Measurements from ENCODE around the gene RNASEH2B. TPM values are rescaled to one million over a fixed set of nuclear protein-coding genes. Genes with fewer than 3 reads are reported as not detected.

RNASEH2B gene
- total and polyA plus RNA-seq, 4 donors: 7.8 to 44.1 (median 9.3) TPM

GRCh38 chr13:50993371-50993770 lies 83.8 kb downstream of the RNASEH2B start:
- Histone ChIP-seq H3K9ac (ENCODE audit: low read depth in 1 of 2, low read length in 2 of 2) (no peak overlapping the region), H3K4me1 (ENCODE audit: control insufficient read depth in 4 of 4, insufficient read depth in 4 of 4, low read length in 3 of 4) (no peaks in the 10 kb centered on the region), H3K9me3 (ENCODE audit: control insufficient read depth in 4 of 4, low read length in 3 of 4) (no peaks in the 10 kb centered on the region)

GRCh38 chr13:50993934-50994333 lies 84.3 kb downstream of the RNASEH2B start:
- no peak overlapping the region for H3K4me3 ChIP-seq (ENCODE audit: low read depth in 1 of 3, low read length in 3 of 3)
- no peaks in the 10 kb centered on the region for H3K4me1 ChIP-seq (ENCODE audit: control insufficient read depth in 4 of 4, insufficient read depth in 4 of 4, low read length in 3 of 4)
- no peaks in the 10 kb centered on the region for H3K27me3 ChIP-seq (ENCODE audit: control insufficient read depth in 4 of 4, insufficient read depth in 4 of 4, low read length in 3 of 4)
- H3K9me3 ChIP-seq (ENCODE audit: control insufficient read depth in 4 of 4, low read length in 3 of 4): no peaks in the 10 kb centered on the region
- no peak overlapping the region for H3K9ac ChIP-seq (ENCODE audit: low read depth in 1 of 2, low read length in 2 of 2)
- DNase-seq (ENCODE audit: low spot score): no peak
- H3K27ac ChIP-seq (ENCODE audit: low read depth in 1 of 2, low read length in 2 of 2): no peak overlapping the region
- WGBS: 61% methylated on average over 3 of the region's 3 CpGs
- H3K36me3 ChIP-seq (ENCODE audit: control insufficient read depth in 4 of 4, insufficient read depth in 3 of 4, low read depth in 1 of 4, low read length in 3 of 4): no peaks in the 10 kb centered on the region
- TF ChIP-seq RXRA (IDR thresholded peaks at IDR 0.05) (no peak), ATF3 (IDR thresholded peaks at IDR 0.05) (no peak), FOXA1 (IDR thresholded peaks at IDR 0.05) (no peak), SP1 (IDR thresholded peaks at IDR 0.05) (no peak), RAD21 (IDR thresholded peaks at IDR 0.05) (no peak), EGR1 (IDR thresholded peaks at IDR 0.05; ENCODE audit: low read depth in 2 of 2) (no peak), HNF4G (IDR thresholded peaks at IDR 0.05) (no peak), FOXA2 (IDR thresholded peaks at IDR 0.05) (no peak), TAF1 (conservative IDR thresholded peaks at IDR 0.05) (no peak), ZBTB33 (IDR thresholded peaks at IDR 0.05) (no peak), GABPA (IDR thresholded peaks at IDR 0.05 in 1 of 2, conservative IDR thresholded peaks at IDR 0.05 in 1 of 2) (no peak), JUND (IDR thresholded peaks at IDR 0.05) (no peak), HNF4A (conservative IDR thresholded peaks at IDR 0.05) (no peak)
- TF ChIP-seq, protein P1, sequence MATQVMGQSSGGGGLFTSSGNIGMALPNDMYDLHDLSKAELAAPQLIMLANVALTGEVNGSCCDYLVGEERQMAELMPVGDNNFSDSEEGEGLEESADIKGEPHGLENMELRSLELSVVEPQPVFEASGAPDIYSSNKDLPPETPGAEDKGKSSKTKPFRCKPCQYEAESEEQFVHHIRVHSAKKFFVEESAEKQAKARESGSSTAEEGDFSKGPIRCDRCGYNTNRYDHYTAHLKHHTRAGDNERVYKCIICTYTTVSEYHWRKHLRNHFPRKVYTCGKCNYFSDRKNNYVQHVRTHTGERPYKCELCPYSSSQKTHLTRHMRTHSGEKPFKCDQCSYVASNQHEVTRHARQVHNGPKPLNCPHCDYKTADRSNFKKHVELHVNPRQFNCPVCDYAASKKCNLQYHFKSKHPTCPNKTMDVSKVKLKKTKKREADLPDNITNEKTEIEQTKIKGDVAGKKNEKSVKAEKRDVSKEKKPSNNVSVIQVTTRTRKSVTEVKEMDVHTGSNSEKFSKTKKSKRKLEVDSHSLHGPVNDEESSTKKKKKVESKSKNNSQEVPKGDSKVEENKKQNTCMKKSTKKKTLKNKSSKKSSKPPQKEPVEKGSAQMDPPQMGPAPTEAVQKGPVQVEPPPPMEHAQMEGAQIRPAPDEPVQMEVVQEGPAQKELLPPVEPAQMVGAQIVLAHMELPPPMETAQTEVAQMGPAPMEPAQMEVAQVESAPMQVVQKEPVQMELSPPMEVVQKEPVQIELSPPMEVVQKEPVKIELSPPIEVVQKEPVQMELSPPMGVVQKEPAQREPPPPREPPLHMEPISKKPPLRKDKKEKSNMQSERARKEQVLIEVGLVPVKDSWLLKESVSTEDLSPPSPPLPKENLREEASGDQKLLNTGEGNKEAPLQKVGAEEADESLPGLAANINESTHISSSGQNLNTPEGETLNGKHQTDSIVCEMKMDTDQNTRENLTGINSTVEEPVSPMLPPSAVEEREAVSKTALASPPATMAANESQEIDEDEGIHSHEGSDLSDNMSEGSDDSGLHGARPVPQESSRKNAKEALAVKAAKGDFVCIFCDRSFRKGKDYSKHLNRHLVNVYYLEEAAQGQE (IDR thresholded peaks at IDR 0.05): no peak
- TF ChIP-seq, protein P2, sequence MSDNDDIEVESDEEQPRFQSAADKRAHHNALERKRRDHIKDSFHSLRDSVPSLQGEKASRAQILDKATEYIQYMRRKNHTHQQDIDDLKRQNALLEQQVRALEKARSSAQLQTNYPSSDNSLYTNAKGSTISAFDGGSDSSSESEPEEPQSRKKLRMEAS (IDR thresholded peaks at IDR 0.05): no peak

More at GRCh38 chr13:50993371-50993770, 83.8 kb downstream of the RNASEH2B start:
- no peak overlapping the region for H3K4me3 ChIP-seq (ENCODE audit: low read depth in 1 of 3, low read length in 3 of 3)
- H3K27ac ChIP-seq (ENCODE audit: low read depth in 1 of 2, low read length in 2 of 2): no peak overlapping the region
- 89% methylated on average over 2 of the region's 2 CpGs for WGBS
- TF ChIP-seq CTCF (IDR thresholded peaks at IDR 0.05; ENCODE audit: low read depth, low read length, missing input control) (no peak), GABPA (IDR thresholded peaks at IDR 0.05 in 1 of 2, conservative IDR thresholded peaks at IDR 0.05 in 1 of 2) (no peak), HNF4G (IDR thresholded peaks at IDR 0.05) (no peak), HNF4A (conservative IDR thresholded peaks at IDR 0.05) (no peak), RAD21 (IDR thresholded peaks at IDR 0.05) (no peak), JUND (IDR thresholded peaks at IDR 0.05) (no peak), NR2F2 (IDR thresholded peaks at IDR 0.05) (no peak)
- no peak for DNase-seq (ENCODE audit: low spot score)
- no peaks in the 10 kb centered on the region for H3K27me3 ChIP-seq (ENCODE audit: control insufficient read depth in 4 of 4, insufficient read depth in 4 of 4, low read length in 3 of 4)
- no peaks in the 10 kb centered on the region for H3K36me3 ChIP-seq (ENCODE audit: control insufficient read depth in 4 of 4, insufficient read depth in 3 of 4, low read depth in 1 of 4, low read length in 3 of 4)
